ENCODE measurements around the gene ADAMTS2.

The ADAMTS2 gene

DNA sequence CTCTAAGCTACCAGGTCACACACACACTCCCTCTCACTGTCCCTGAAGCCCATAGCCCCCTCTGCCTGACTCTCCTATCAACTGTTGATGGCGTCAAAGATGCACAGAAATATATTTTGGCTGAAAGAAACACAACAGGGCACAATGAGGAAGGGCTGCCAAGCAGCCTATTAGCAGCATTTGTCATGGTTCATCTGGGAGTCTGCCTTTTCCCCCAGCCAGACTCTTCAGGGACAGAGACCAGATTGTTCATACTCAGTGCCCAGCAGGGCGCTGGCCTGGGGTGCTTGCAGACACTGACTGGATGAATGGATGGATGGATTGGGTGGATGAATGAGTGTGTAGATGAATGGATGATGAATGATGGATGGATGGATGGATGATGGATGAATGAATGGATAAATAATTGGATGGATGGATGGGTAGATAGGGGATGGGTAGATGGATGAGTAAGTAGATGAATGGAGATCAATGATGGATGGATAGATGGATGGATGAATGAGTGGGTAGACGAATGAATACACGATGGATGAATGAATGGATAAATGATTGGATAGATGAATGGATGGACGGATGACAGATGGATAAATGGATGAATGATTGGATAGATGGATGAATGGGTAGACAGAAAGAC lies 90.5 kb downstream of the ADAMTS2 start:
- Mint-ChIP-seq H3K27ac (no peak overlapping the region), H3K36me3 (ENCODE audit: low read depth) (no peaks in the 10 kb centered on the region), H3K4me1 (ENCODE audit: low read depth) (no peaks in the 10 kb centered on the region), H3K9me3 (no peaks in the 10 kb centered on the region), H3K27me3 (ENCODE audit: low read depth) (no peaks in the 10 kb centered on the region), H3K4me3 (no peak overlapping the region)

DNA sequence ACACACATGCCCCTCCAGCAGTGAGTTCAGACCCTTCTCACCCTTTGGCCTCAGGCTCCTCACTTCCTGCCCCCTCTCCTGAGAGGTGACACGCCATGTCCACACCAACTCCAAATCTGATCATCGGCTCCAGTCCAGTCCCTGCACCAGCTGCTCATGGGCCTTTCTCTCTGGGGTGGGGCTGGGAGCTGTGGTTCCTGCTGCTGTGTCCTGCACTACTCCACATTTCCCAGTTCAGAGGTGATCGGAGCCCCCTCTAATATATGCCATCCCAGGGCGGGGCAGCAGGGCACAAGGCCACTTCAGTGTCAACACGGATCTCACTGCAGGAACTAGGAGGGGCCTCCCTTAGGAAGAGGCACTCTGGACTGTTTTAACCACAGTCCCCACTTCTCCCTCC lies 91.5 kb downstream of the ADAMTS2 start:
- Mint-ChIP-seq H3K27me3 (ENCODE audit: low read depth) (no peaks in the 10 kb centered on the region), H3K36me3 (ENCODE audit: low read depth) (no peaks in the 10 kb centered on the region), H3K4me1 (ENCODE audit: low read depth) (no peaks in the 10 kb centered on the region), H3K4me3 (no peak overlapping the region), H3K27ac (no peak overlapping the region), H3K9me3 (no peaks in the 10 kb centered on the region)

DNA sequence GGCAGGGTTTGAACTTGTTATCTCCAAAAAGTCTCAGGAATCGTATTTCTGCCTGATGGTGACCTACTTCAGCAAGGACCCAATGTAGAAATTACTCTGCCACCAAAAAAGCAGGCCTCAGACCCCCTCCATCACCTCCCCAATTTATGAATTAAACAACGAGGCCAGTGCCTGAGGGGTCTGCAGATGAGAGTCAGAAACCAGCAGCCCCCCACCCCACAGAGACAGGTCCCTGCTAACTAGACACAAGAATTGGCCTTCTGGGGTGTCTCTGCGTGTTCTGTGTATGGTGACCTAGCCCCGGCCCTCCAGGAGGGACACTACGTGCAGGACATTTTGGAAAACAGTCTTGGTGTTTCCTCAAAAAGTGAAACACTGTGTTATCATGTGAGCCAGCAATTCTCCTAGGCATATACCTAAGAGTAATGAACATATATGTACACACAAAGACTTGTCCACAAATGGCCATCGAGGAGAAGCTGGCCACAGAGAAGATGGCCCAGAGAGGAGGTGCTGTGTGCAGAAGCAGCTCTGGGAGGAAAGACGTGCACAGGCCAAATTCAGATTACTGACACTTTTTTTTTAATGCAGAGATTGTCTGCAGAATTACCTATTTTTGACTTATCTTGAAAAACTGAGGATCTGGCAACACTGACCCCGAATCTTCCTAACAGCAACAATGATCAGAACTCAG lies 93.8 kb downstream of the ADAMTS2 start:
- H3K36me3 Mint-ChIP-seq (ENCODE audit: low read depth) = no peaks in the 10 kb centered on the region
- peaks cover 4% of the 10 kb centered on the region for H3K9me3 Mint-ChIP-seq
- no peak overlapping the region for H3K27ac Mint-ChIP-seq
- H3K4me1 Mint-ChIP-seq (ENCODE audit: low read depth) = no peaks in the 10 kb centered on the region
- no peak overlapping the region for H3K4me3 Mint-ChIP-seq
- H3K27me3 Mint-ChIP-seq (ENCODE audit: low read depth) = no peaks in the 10 kb centered on the region

DNA sequence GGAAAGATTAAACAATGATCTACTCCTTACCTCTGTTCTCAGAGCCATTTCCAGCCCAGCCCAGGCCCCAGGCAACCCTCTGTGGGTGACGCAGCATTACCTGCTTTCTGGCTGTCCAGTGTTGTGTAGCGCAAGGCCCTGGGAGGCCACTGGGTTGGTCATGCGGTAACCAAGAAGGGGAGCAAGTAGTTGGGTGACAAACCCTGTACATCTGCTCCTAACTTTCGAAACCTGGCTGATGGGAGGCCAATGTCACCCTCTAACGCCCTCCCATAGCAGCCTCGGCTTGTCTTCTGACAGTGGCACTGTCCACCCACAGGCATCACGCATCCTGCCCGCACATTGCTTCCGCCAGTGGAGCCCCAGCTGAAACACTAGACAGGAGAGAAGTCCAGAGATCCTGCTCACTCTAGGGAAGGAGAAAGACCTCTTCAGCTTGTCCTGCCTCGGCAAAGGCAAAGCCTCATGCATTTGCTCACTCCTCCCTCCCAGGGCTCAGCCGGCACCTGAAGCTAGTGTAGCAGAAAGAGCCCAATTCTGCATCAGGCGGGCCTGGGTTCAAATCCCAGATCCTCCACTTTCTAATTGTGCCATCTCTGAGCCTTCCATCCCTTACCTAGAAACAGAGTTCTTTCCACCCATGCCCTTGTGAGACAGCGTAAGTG lies 94.6 kb downstream of the ADAMTS2 start:
- H3K27me3 Mint-ChIP-seq (ENCODE audit: low read depth) = no peaks in the 10 kb centered on the region
- no peaks in the 10 kb centered on the region for H3K4me1 Mint-ChIP-seq (ENCODE audit: low read depth)
- no peak overlapping the region for H3K27ac Mint-ChIP-seq
- no peaks in the 10 kb centered on the region for H3K36me3 Mint-ChIP-seq (ENCODE audit: low read depth)
- H3K9me3 Mint-ChIP-seq = peaks cover 4% of the 10 kb centered on the region
- H3K4me3 Mint-ChIP-seq = no peak overlapping the region

DNA sequence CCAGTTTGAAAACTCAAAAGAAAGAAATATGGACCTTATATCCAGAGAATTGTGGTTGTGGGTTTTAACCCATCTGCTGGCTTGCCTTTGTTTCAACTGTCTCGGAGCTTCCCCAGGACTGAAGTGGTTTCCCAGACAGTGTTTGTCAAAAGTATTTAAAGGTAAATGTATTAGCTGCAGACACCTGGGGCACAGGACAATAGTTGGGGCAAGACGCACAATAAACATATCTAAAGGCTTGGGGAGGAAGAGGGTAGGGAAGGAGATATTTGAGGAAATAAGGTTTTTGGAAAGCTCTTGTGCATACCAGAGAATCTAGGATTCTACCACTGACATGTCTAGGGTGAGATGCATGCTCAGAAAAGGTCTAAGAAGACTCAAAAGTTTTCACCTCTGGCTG lies 99.0 kb downstream of the ADAMTS2 start:
- Mint-ChIP-seq H3K27me3 (ENCODE audit: low read depth) (no peaks in the 10 kb centered on the region), H3K4me1 (ENCODE audit: low read depth) (no peaks in the 10 kb centered on the region), H3K4me3 (no peak overlapping the region), H3K9me3 (peaks cover 4% of the 10 kb centered on the region), H3K36me3 (ENCODE audit: low read depth) (no peaks in the 10 kb centered on the region), H3K27ac (no peak overlapping the region)

DNA sequence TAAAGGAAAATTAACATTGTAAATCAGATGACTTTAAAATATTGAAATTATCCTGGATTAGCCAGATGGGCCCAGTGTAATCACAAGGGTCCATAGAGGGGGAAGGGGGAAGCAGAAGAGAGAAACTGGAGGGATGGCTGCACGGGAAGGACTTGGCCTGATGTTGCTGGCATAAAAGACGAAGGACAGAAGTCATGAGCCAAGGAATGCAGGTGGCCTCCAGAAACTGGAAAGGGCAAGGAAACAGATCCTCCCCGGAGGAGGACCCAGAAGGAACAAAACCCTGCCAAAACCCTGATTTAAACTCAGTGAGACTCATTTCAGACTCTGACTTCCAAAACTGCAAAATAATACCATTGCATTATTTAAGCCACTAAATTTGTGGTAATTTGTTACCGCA lies 100.2 kb downstream of the ADAMTS2 start:
- no peaks in the 10 kb centered on the region for H3K27me3 Mint-ChIP-seq (ENCODE audit: low read depth)
- no peak overlapping the region for H3K4me3 Mint-ChIP-seq
- H3K27ac Mint-ChIP-seq = no peak overlapping the region
- no peaks in the 10 kb centered on the region for H3K4me1 Mint-ChIP-seq (ENCODE audit: low read depth)
- peaks cover 7% of the 10 kb centered on the region for H3K9me3 Mint-ChIP-seq
- H3K36me3 Mint-ChIP-seq (ENCODE audit: low read depth) = no peaks in the 10 kb centered on the region

DNA sequence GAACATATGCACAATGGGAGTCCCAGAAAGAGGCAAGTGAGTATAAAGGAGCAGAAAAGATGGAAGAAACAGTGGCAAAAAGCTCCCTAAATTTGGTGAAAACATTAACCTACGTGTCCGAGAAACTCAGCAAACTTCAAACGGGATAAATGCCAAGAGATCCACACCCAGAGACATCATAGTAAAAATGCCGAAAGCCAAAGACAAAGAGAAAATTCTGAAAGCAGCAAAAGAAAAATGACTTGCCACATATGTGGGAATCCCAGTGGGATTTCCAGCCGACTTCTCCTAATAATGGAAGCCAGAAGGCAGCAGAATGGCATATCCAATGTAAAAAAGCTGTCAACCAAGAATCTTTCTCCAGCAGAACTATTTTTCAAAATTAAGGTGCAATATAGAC lies 101.2 kb downstream of the ADAMTS2 start:
- Mint-ChIP-seq H3K4me3 (no peak overlapping the region), H3K27me3 (ENCODE audit: low read depth) (no peaks in the 10 kb centered on the region), H3K4me1 (ENCODE audit: low read depth) (no peaks in the 10 kb centered on the region), H3K9me3 (peaks cover 15% of the 10 kb centered on the region), H3K27ac (no peak overlapping the region), H3K36me3 (ENCODE audit: low read depth) (no peaks in the 10 kb centered on the region)

DNA sequence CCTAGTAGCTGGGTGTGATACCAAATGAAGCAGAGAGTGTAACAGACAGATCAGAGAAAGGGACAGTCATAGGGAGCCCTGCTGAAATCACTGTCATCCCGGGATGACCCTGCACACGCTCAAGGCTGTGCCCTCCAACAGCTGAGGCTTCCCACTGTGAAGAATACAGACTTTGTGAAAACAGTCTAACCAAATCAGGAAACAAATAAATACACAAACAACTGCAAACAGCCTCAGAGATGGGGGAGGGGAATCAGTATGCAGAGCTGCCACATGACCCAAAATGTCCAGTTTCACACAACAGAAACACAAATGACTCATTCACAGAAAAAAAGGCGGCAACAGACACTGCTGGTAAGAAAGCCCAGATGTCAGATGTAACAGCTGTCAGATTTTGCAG lies 101.9 kb downstream of the ADAMTS2 start:
- peaks cover 15% of the 10 kb centered on the region for H3K9me3 Mint-ChIP-seq
- no peak overlapping the region for H3K4me3 Mint-ChIP-seq
- H3K36me3 Mint-ChIP-seq (ENCODE audit: low read depth) = no peaks in the 10 kb centered on the region

DNA sequence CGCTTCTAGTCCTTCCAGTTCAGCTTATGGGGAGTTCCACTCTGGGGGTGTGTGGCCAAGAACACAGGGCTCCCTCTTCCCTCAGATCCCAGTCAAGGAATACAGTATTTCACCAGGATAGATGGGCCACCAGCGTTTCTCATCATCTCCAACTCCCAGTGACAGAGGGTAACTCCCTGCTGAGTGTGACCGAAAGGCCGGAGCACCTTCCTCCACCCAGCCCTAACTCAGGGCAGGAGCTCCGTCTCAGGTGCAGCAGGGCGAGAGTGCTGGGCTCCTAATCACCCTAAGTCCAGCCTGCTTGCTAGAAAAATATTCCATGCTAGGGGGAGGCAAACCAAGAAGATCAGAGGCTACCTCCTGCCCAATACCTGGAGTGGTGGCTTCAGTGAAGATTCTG lies 102.6 kb downstream of the ADAMTS2 start:
- Mint-ChIP-seq H3K36me3 (ENCODE audit: low read depth) (no peaks in the 10 kb centered on the region), H3K4me3 (no peak overlapping the region), H3K4me1 (ENCODE audit: low read depth) (no peaks in the 10 kb centered on the region), H3K27me3 (ENCODE audit: low read depth) (no peaks in the 10 kb centered on the region), H3K9me3 (peaks cover 15% of the 10 kb centered on the region), H3K27ac (no peak overlapping the region)

More for the DNA sequence above, 101.9 kb downstream of the ADAMTS2 start:
- H3K27me3 Mint-ChIP-seq (ENCODE audit: low read depth) = no peaks in the 10 kb centered on the region
- no peaks in the 10 kb centered on the region for H3K4me1 Mint-ChIP-seq (ENCODE audit: low read depth)
- no peak overlapping the region for H3K27ac Mint-ChIP-seq

DNA sequence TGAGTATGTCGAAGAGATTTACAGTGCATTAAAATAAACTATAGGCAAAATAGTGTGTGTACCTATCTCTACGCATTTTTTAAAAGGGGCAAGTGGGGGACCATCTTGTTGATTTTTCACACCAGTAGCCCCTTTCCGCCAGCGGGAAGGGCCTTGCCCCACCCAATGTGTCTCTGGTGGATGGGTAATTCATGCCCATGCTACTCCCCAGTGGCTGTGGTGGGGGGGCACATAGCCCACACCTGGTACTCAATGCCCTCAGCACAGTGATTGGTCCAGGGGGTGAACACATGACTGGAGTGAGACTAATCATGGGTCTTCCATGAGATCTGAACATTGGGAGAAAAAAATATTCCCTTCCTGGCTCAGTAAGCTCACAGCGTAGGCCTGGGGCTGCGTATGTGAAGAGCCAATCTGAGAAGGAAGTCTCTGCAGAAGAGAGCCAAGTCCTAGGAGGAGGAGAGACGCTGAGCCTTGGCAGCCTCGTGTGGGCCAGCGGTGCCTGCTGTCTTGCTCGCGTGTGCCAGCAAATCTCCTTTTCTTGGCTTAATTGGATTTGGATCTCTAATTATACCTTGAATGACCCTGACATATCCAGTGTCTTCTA lies 103.4 kb downstream of the ADAMTS2 start:
- no peaks in the 10 kb centered on the region for H3K4me1 Mint-ChIP-seq (ENCODE audit: low read depth)
- H3K4me3 Mint-ChIP-seq = no peak overlapping the region
- no peaks in the 10 kb centered on the region for H3K27me3 Mint-ChIP-seq (ENCODE audit: low read depth)
- H3K36me3 Mint-ChIP-seq (ENCODE audit: low read depth) = no peaks in the 10 kb centered on the region
- H3K27ac Mint-ChIP-seq = no peak overlapping the region
- H3K9me3 Mint-ChIP-seq = peaks cover 15% of the 10 kb centered on the region

DNA sequence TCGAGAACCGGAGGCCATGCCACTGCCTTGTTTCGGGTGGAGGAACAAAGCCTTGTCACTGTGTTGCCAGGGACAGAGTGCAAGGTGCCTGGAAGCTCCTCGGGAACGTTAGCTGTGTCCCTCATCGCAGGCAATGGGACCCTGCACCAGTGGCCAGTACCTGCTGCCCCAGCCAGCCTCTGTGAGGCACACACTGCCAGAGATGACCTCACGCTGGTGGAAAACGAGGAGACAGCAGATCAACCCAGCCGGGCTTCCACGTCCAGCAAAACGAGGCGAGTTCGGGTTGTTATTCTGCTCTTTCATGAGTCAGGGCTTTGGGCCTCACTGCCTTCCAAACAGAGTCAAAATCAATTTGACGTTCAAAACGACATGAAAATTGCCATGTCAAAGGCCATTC lies 104.1 kb downstream of the ADAMTS2 start:
- Mint-ChIP-seq H3K27ac (no peak overlapping the region), H3K9me3 (peaks cover 15% of the 10 kb centered on the region), H3K27me3 (ENCODE audit: low read depth) (no peaks in the 10 kb centered on the region), H3K4me1 (ENCODE audit: low read depth) (no peaks in the 10 kb centered on the region), H3K4me3 (no peak overlapping the region), H3K36me3 (ENCODE audit: low read depth) (no peaks in the 10 kb centered on the region)

DNA sequence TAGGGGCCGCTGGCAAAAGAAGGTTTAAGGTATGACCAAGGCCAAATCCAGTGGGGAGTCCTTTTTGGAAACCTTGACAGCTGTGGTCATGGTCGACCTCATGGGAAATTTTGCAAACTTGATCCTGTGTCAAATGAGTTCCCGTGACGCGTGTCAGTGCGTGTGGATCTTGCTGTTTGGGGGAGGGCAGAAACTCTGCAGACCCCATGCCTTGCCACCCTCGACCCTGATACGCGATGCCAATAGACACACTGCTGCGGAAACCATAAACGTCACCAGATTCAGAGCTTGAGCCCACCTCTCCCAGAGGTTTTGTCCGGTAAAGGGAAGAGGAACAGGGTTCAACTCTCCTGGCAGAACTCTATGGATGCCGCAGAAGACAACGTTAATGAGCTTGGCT lies 104.7 kb downstream of the ADAMTS2 start:
- no peak overlapping the region for H3K4me3 Mint-ChIP-seq
- H3K27ac Mint-ChIP-seq = no peak overlapping the region
- no peaks in the 10 kb centered on the region for H3K4me1 Mint-ChIP-seq (ENCODE audit: low read depth)
- no peaks in the 10 kb centered on the region for H3K27me3 Mint-ChIP-seq (ENCODE audit: low read depth)
- H3K36me3 Mint-ChIP-seq (ENCODE audit: low read depth) = no peaks in the 10 kb centered on the region
- peaks cover 15% of the 10 kb centered on the region for H3K9me3 Mint-ChIP-seq

DNA sequence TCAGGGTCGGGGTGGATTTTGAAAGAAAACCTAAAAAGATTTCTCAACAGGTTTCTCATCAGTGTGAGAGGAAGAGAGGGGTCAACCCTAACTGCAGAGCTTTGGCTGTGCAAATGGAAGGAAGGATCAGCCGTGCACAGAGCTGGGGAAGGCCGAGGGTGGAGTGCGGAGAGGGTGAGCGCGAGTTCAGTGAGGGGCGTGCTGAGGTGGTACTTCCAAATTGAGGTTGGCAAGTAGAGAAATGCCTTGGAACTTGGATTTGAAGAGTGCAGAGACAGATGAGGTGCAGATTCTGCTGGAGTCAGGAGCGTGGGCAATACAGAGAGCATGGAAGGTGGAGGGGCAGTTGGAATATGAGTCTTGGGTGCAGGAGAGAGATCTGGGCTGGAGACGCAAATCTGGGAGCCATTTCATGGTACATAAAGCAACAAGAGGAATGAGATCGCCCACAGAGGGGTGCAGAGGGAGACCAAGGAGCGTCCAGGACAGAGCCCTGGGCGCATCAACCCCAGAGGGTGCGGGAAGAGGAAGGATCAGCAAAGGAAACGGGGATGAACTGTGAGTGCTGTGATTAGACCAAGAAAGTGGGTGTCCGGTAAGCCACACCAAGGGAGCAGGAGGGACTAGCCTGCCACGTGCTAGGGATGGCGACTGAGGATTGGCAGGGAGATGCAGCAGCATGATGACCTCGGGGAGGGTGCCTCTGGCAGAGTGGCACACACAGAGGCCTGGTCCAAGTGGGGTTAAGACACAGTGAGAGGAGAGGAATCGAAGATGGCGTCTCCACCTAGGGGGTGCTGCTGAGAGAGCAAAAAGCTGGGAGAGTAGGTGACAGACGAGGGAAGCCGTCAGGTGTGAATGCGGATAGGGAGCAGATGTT lies 105.8 kb downstream of the ADAMTS2 start:
- no peak overlapping the region for H3K27ac Mint-ChIP-seq
- H3K27me3 Mint-ChIP-seq (ENCODE audit: low read depth) = no peaks in the 10 kb centered on the region
- peaks cover 15% of the 10 kb centered on the region for H3K9me3 Mint-ChIP-seq
- no peaks in the 10 kb centered on the region for H3K36me3 Mint-ChIP-seq (ENCODE audit: low read depth)
- no peak overlapping the region for H3K4me3 Mint-ChIP-seq
- H3K4me1 Mint-ChIP-seq (ENCODE audit: low read depth) = no peaks in the 10 kb centered on the region

DNA sequence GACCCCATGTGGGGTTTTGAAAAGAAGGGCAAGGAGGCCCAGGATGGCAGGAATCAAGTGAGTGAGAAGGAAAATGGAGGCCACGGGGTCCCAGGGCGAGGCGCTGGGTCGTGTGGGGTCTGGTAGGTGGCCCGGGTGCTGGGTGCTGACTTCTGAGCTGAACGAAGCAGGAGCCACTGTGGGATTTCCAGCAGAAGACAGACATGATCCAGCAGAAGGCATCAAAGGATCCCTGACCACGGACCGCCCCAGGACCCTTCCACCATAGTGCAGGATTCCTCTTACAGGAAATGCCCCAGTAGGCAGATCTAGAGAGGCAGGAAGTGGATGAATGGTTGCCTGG lies 106.7 kb downstream of the ADAMTS2 start:
- no peaks in the 10 kb centered on the region for H3K27me3 Mint-ChIP-seq (ENCODE audit: low read depth)
- H3K9me3 Mint-ChIP-seq = peaks cover 15% of the 10 kb centered on the region
- H3K4me3 Mint-ChIP-seq = no peak overlapping the region
- no peaks in the 10 kb centered on the region for H3K4me1 Mint-ChIP-seq (ENCODE audit: low read depth)
- no peak overlapping the region for H3K27ac Mint-ChIP-seq
- H3K36me3 Mint-ChIP-seq (ENCODE audit: low read depth) = no peaks in the 10 kb centered on the region
